Fibroblast of peridontal ligament (primary cell): ENCODE results near the gene PHF1.

Experiments used
- DNase-seq: peaks from one replicate; pipeline ENCODE4 v3.0.0-alpha.2; 2010; ENCODE audit errors: extremely low read depth

PHF1 gene

DNA sequence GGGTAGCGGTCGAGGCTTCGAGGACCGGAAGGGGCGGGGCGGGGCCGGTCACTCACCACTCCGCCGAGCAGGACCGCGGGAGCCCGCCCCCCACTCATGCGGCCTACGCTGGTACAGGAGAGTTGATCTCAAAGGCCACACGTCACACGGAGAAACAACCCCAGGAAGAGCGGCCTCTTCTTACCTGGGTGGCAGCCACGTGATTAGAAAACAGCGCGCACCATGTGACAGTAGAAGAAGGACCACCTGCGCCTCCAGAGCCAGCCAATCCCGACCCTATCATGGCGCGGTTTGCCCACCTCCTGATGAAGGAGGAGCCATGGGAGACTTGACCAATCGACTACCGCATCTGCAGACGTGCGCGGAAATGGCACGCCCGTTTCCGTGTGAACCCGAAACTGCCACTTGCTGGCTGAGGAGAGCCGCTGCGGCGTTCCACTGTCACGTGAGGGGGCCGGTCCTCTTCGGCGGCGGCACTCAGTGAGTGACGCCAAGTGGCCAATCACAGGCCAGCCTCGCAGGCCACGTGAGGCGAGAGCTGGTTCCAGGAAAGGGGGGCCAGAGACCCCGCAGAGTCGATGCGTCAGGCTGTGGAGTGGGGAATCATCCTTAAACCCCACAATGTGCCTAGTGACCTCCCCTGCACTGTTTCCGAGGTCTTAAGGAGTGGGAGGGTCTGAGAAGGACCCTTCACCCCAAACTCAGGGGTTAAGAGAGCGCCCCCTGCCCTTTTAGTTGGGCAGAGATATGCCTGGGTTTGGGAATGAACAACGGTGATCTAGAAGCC, 7.3 kb downstream of the PHF1 start, which contains the start of gene CUTA:
Gene CUTA, minus strand, starts transcription at position 205 of the 787 bp plus-strand sequence. Its CDS starts 107 bp downstream, at position 98.
- DNase-seq: peak; percentile 99

DNA sequence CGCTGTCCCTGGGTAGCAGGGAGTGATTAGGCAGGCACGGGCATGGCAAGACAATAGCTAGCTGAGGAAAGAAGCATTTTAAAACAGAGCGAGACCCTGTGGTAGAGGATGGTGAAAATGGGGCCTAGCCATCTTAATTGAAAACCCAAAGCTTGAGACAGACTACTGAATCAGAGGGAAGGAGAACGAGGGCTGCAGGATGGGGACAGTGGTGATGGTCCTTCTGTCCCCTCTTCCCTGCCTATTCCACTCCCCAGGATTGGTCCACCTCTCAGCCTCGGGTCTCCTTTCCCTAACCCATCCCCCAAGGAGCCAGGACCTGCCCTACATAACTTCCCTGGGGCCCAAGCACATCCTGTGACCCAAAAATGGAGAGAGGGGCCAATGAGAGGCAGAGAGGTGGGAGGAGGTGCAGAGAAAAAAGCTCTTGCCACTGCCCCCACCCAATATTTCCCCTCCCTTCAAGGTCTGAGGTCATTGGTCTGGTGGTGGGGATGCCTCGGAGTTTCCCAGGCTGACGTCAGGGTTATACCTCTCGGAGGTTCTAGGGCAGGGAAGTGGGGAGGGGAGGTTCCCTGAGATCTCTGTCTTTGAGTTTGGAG, 8.0 kb downstream of the PHF1 start:
- no peak for DNase-seq

DNA sequence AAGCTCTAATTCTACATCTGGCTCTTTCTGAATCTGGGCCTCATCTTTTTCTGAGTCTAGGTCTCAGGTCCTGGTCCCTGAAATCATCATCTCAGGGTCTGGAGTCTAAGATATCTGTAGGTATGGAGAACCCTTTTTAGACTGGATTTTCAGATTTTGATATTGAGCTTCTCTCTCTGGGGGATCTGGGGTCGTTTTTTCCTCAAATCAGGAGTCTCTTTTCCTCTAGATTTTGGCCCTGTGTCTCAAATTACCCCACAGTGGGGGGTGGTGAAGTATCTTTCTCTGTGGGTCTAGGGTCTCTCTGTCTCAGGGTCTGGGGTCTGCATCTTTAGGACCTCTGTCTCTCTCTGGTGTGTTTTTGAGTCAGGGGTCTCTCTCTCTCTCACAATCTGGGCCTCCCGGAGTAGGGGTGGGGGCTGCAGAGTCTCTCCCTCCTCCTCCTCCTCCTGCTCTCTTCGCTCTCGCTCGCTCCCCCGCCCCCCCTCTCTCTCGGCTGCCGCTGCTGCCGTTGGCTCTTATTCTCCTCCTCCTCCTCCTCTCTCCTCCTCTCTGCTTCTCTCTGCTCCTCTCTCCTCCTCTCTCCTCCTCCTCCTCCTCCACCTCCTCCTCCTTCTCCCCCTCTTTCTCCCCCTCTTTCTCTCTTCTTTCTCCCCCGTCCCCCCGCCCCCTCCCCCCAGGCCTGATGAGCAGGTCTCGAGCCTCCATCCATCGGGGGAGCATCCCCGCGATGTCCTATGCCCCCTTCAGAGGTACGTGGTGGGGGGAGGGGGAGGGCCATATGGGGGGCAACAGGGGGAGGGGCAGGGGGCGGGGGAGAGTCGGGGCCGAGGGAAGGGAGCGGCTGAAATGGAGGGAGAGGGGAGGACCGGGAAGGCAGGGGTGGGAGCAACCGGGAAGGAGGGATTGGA, 9.0 kb downstream of the PHF1 start, which contains the start of gene SYNGAP1:
Gene SYNGAP1, plus strand, starts transcription at position 486 of the 911 bp plus-strand sequence. Its CDS starts 200 bp downstream, at position 686.
- peak; percentile 63 for DNase-seq

DNA sequence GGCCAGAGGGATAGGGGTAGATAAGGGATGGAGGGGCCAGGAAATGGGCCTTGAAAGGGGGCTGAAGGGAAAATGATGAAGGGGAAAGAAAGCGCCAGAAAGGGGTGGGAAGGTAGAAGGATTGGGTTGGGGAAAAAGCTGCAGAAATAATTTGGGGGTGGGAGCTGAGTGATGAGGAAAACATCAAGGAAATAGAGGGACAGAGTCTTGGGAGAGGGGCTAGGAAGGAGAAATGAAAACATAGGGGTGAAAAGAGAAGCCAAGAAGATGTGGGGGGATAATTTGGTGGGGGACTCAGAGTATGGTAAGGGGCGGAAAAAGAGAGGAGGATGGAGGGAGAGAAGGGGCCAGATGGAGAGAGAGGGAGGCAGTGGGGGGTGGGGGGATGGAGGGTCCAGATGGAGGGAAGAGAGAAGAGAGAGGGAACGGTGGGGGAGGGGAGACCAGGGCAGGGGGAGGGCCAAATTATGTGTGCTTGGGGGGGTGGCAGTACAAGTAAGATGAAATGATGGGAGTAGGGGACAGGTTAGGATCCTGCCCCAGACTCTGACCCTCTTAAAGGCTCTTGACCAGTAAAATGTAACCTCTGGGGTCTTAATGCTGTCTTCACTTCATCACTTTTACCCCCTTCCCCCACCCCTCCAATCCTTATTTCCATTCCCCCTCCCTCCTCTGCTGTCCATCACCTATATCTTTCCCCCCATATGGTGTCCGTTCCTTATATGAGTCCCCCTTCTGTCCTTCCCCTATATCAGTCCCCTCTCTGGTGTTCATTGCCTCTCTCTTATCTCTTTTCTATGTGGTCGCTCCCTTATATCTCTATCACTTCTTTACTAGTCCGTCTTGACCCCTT, 9.9 kb downstream of the PHF1 start:
- no peak for DNase-seq

DNA sequence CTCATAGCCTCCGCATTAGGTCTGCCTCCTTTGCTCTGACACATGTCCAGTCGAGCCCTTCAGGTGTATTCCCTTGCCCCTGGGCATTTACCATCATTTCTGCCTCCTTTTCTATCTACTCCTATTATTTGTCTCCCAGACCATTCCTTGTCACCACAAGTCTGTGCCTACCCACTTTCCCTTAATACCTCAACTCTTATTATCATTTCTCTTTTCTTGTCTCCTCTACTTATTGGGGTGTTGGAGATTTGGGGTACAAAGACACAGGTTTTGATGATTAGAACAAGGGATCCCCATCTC, 10.5 kb downstream of the PHF1 start:
- DNase-seq: no peak

DNA sequence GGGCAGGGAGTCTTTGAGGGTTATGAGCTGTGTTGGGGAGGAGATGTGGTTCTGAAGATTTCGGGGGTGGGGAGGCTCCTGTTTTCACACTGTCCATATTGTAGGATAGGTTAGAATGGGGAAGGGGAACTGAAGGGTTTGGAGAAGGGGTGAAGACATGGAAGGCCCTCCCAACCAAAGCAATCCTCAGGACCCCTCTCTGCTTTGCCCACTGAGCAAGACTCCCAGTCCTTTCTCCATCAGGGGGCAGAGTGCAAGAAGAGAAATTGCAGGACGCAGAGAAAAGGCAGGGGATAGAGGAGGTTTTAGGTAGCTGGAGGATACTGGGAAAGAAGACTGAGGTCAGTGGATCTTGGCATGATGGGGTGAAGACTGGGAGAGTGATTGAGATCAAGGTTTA, 13.0 kb downstream of the PHF1 start:
- no peak for DNase-seq

DNA sequence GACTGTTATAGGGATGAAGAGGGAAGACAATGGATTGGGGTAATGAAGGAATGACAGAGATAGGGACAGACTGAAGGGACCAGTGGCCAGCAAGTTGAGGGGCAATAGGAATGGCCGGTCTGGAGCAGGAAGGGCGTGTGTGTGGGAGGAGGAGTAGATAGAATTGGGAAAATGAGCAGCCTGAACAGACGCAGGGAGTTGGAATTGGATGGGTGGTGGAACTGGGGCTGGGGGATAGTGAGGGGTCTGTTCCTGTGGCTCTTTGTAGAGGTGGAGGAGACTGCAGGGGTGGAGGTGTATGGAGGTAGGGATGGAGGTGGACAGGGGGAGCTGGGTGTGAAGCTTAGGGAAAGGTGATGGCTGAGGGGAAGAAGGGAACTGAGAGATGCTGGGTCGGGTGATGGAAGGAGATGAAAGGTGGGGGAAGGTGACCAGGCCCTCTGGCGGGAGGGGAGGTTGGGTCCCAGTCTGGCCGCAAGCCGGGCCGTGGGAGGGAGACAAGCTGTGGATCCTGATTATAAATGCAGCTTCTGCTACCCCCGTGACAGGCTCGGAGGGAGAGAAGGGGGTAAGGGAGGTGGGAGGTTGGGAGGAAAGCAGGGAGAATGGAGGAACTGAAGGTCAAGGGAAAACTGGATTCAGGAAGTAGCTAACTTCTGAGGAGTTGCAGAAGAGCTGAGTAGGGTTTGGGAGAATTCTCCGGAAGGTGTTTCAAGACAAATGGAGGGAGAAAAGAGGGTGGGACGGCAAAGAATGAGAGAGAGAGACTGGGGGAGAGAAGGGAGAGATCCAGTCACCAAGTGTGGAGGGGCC, 14.2 kb downstream of the PHF1 start:
- DNase-seq: no peak

DNA sequence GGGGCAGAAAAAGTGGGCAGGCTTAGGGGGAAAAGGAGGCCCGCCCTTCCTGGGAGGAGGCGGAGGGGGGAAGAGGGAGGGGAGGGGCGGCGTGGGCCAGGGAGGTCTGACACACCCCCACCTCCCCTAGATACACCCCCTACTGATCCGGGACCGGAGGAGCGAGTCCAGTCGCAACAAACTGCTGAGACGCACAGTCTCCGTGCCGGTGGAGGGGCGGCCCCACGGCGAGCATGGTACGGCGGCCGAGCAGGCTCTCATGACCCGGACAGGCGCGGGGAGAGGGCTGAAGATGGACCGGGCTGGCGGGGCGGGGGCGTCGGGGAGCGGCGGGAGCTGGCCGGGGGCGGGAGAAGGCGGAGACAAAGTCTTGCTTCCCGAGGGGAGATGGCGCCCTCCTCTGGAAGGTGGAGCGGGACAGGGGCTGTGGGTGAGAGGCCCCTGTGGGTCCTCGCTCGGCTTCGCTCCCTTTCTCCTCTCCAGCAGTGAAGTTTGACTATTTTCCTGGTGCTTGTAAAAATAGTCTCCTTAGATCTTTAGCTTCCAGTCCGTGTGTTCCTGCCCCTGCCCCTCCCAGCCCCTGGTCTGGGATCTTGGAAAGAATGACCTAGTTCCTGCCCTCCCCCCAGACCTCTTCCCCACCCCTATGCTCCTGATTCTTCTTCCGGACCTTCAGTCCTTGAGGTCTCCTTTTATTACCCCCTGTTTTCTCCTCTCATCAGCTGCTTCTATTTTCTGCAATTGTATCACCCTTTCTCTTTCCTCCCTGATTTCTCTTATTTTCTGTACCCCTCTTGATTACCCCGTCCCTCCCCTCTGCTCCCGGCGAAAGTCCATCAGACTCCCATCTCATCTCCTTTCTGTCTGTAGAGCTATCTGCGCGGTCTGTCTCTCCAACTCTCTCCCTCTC, 15.1 kb downstream of the PHF1 start:
- peak; percentile 67 for DNase-seq

DNA sequence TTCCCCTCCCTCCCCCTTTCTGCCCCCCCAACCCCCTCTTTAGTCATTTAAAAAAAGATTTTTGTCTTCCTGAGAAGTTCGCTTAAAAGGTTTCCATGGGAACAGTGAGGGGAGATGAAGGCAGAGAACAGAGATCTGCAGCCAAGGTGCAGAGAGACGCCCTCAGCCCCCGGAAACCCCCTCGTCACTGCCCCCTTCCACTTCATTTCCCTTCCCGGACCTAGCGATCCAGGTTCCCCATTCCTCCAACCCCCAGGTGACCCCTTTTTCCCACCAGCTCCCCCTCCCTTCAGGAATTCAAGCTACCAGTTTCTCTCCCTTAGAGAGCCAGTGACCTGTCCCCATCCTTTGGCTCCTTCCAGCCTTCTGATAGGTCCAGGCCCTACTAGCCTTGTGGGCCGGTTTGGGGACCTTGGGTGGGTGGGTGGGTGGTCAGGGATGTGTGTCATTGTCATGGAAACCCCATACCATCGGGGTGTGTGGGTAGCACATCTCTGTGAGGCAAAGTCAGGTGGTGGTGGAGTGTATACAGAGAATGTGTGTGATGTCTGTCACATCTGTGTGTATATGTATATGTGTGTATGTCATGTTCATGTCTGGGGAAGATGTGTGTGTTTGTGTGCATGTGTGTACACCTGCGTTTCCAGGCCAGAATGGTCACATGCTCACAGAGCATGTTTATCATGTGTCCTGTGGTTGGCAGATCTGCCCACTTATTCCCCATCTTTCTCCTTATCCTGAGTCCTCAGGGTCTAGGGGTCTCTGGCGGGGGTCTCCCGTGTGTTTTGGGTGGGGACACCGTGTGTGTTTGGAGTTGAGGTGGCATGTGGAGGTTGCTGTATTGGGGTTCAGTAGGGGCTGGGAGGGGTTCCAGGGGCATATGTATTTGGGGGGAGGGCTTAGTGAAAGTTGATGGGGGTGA, 16.0 kb downstream of the PHF1 start:
- no peak for DNase-seq

DNA sequence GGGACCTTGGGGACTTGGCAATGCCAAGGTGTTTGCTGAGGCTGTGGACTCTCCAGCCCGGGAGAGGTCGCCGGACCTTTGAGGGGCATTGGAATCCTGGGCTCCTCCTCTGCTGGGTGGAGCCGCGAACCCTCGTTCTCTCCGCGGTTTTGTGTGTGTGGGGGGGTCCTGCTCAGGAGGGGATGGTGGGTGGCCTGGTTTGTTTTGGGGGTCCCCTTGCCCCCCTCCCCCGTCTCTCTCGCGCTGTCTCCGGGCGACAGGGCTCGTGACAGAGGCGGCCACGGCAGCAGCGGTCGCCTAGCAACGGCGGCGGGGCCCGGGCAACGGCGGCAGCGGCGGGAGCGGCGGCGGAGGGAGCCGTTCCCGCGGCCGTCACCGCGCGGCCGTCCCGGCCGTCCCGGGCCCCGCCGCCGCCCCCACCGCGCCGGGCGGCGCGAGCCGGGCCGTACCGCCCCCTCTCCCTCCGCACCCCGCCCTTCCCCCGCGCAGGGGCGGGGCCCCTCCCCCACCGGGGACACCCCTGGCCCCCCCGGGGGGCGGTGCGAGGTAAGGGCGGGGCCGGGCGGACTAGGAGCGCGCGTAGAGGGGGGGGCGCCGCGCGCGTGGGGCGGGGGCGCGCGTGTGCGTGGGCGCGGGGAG, 16.9 kb downstream of the PHF1 start:
- no peak for DNase-seq

DNA sequence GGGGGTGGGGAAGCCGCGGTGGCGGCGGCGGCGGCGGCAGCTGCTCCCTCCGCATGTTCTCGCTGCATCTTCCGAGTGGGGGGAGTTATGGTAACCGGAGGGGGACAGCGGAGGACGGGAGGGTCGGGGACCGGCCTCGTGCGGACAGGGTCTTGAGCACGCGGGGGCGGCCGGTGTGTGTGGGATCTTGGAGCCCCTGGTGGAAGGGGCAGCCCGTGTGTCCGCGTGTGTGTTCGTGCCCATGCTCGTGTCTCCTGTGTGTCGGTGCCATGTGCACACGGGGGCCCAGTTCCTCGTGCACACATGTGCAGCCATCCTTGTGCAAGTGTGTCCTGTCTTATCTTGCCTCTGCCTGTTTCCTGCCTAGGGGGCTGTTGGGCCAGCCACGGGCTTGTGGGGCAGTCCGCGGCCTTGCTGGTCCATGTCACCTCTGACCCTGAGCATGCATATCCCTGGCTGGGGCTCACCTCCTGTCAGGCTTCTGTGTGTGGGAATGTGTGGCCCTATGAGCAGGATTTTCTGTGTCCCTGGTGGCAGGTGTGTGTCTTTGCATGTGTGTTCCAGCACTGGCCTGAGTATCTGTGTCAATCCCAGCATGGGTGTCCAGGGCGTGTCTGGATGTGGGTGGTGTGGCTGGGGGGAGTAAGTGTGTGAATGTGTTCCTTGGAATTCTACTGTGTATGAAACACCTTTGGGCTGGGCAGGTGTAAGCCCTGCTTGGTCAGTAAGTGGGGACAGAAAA, 17.6 kb downstream of the PHF1 start:
- DNase-seq: no peak

DNA sequence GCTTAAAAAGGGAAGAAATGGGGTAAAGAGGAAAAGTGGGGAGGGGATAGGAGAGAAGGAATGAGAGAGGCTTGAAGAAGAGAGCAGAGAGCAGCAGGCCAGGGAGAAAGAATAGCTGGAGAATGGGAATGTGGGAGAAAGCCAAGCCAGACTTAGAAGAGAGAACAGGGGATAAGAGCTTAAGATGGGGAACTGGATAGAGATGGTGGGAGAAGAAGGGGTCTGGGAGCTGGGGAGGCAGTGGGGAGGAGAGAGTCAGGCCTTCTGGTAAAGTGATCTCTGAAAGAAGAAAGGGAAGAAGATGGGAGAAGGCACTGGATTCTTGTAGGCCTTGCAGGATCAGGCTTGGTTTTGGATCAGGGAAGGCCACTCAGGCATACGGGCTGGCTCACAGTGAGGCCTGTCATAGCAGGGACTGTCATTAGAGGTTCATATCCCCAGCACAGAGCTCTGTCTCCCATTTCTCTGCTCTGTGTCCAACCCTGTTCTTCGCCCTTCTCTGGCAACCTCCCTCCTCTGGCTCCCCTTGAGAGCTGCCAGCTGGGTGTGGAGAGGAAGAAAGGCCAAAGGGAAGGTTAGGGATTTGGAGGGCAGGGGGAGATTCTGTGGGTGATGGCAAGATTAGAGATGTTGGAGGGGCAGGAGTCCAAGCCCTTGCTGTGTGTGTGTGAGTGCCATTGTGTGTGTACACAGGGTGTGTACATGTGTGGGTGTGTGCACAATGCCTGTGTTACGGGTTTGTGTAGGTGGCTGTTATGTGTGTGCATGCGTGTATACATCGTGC, 18.3 kb downstream of the PHF1 start:
- no peak for DNase-seq

DNA sequence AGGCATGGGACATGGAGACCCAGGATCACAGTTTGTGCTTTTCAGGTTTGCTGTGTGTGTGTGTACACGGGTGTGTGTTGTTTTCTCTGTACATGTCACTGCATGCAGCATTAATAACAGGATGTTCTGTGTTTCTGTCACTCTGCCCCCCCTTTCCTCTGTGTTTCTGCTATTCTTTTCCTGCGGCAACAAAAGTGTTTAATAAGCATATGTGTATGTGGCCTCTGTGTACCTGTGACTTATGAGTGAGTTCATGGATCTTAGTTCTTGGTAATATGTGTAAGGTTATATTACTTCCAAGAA, 18.9 kb downstream of the PHF1 start:
- no peak for DNase-seq

DNA sequence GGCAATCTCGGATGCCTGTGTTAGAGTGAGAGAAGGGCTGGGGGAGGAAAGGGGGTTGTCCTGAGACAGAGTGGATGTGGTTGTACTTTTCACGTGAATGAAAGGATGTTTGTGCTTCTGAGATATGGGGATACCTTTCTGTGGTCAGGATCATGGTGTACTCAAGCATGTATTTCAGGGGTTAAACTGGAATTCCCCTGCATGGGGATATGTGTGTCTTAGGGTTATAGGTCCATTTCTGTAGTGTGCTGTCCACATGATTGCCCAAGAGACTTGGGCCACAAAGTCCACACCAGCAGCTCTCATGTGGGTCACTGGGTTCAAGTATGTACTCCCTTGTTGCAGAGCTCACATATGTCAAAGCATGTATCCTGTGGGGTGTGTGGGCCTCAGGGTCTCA, 19.5 kb downstream of the PHF1 start:
- DNase-seq: no peak

DNA sequence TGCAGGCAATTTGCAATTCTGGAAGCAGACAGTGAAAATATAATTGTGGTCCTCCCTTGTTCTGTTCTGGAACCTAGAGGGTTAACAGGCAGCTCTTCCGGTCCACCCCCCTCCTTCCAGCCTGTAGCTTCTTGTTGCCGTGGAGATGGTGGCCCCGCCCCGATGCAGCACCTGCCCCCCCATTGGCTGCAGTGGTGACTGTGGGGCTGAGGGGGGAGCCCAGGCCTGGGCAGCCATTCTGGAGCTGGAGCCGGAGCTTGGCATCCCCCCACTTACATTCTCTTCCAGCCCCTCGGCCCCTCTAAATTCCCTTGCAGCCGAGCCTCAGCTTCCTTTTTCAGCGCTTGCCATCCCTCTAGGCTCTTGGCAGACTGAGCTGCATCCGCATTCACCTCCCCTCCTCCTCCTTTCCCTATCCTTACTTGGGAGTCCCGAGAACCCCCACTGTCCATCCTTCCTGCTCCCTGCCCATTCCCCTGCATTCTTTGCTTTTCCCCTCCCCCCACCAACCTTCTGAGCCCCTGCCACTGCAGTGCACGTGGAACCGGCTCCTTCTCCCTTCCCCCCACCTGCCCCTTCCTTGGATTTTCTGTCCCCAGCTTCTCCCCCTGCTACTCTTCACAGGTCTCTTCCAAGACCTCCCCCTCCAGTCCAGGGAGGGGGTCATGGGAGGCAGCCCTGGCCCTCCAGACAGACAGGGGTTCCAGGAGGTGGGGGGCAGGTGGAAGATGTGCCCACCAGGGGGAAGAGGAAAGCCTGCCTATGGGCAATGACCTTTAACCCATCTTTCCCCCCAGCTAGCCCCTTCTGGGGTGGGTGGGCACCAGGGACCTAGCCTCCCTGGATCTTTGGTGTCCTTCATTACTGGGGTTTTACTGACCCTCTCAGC, 20.4 kb downstream of the PHF1 start:
- DNase-seq: no peak
